Common myeloid progenitor, CD34-positive (primary cell): ENCODE data around the gene LPAR1.
"Not testable (repeated sequence)": the region's sequence is repeated elsewhere in the genome, so short reads cannot be mapped to it uniquely, and the experiment has no call there.

Experiments used
- CTCF ChIA-PET: fragments of 350-600 bp; sonication (Branson Sonifier 250); formaldehyde crosslinking; loops from one replicate; lab custom pipeline; 2021; ENCODE audit warnings: antibody characterized with exemption; lab: Charles Lee
- POLR2A ChIA-PET: fragments of 350-600 bp; sonication (Branson Sonifier 250); formaldehyde crosslinking; loops from one replicate; lab custom pipeline; 2021; ENCODE audit warnings: antibody characterized with exemption; lab: Charles Lee
- DNase-seq, 3 donors: peaks; one replicate each; pipeline versions ENCODE4 v3.0.0 to v3.0.0-alpha.2; 2013
- H3K27ac ChIP-seq, 2 experiments: 1 replicate in 1 of 2; 2 replicates in 1 of 2; pipeline ENCODE4 v1.7.0; 2013; ENCODE audit warnings: inconsistent platforms in 2 of 2, low read length in 2 of 2, mild to moderate bottlenecking in 2 of 2, low read depth in 1 of 2, moderate library complexity in 1 of 2; ENCODE audit not compliant: severe bottlenecking in 2 of 2, insufficient read depth in 1 of 2, poor library complexity in 1 of 2
- H3K27me3 ChIP-seq, 5 experiments: replicated peaks in 2 of 5; 1 replicate in 3 of 5; 2 replicates in 2 of 5; pipeline versions ENCODE4 v1.6.1 to v1.7.0; 2013; ENCODE audit warnings: low read length in 4 of 5, mild to moderate bottlenecking in 2 of 5, moderate library complexity in 2 of 5, inconsistent platforms in 1 of 5; ENCODE audit not compliant: insufficient read depth in 5 of 5, control insufficient read depth in 4 of 5
- H3K36me3 ChIP-seq, 4 experiments: 1 replicate in 2 of 4; 2 replicates in 2 of 4; pipeline versions ENCODE4 v1.6.1 to v1.7.0; 2013; ENCODE audit warnings: low read length in 3 of 4, control low read depth in 1 of 4, mild to moderate bottlenecking in 1 of 4; ENCODE audit not compliant: control insufficient read depth in 4 of 4, insufficient read depth in 4 of 4
- H3K4me1 ChIP-seq, 4 experiments: 1 replicate in 3 of 4; 2 replicates in 1 of 4; pipeline versions ENCODE4 v1.6.1 to v1.7.1; 2013; ENCODE audit warnings: low read length in 3 of 4, mild to moderate bottlenecking in 3 of 4, control low read depth in 1 of 4, inconsistent platforms in 1 of 4, moderate library complexity in 1 of 4; ENCODE audit not compliant: control insufficient read depth in 4 of 4, insufficient read depth in 4 of 4; ENCODE audit errors: control extremely low read depth in 1 of 4
- H3K4me3 ChIP-seq, 7 experiments: 1 replicate in 4 of 7; 2 replicates in 3 of 7; pipeline versions ENCODE4 v1.5.1 to v1.7.0; 2013; ENCODE audit warnings: mild to moderate bottlenecking in 7 of 7, low read length in 6 of 7, moderate library complexity in 6 of 7, inconsistent platforms in 2 of 7, low read depth in 2 of 7, control low read depth in 1 of 7; ENCODE audit not compliant: insufficient read depth in 4 of 7, control insufficient read depth in 1 of 7; ENCODE audit errors: extremely low read depth in 1 of 7
- H3K9me3 ChIP-seq, 5 experiments: 1 replicate in 4 of 5; 2 replicates in 1 of 5; pipeline versions ENCODE4 v1.6.1 to v1.7.1; 2013; ENCODE audit warnings: low read length in 4 of 5, mild to moderate bottlenecking in 2 of 5, inconsistent platforms in 1 of 5, low read depth in 1 of 5, moderate library complexity in 1 of 5; ENCODE audit not compliant: control insufficient read depth in 4 of 5, insufficient read depth in 2 of 5; ENCODE audit errors: control extremely low read depth in 1 of 5
- WGBS: methylation state at CpG from one replicate; pipeline ENCODE4 v1.1.5; 2013; ENCODE audit not compliant: insufficient coverage; 5-methylcytosine and 5-hydroxymethylcytosine counted together

LPAR1 gene

DNA sequence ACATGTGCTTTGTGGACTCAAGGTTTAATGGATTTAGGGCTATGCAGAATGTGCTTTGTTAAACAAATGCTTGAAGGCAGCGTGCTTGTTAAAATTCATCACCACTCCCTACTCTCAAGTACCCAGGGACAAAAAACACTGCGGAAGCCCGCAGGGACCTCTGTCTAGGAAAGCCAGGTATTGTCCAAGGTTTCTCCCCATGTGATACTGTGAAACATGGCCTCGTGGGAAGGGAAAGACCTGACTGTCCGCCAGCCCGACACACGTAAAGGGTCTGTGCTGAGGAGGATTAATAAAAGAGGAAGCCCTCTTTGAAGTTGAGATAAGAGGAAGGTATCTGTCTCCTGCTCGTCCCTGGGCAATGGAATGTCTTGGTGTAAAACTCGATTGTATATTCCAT lies 211.9 kb downstream of the LPAR1 start:
- H3K27ac ChIP-seq, POLR2A ChIA-PET, H3K4me3 ChIP-seq, CTCF ChIA-PET, H3K9me3 ChIP-seq, H3K36me3 ChIP-seq, DNase-seq, H3K27me3 ChIP-seq, H3K4me1 ChIP-seq: not testable (repeated sequence)
- WGBS, result 100% methylated on average over 2 of the region's 9 CpGs

DNA sequence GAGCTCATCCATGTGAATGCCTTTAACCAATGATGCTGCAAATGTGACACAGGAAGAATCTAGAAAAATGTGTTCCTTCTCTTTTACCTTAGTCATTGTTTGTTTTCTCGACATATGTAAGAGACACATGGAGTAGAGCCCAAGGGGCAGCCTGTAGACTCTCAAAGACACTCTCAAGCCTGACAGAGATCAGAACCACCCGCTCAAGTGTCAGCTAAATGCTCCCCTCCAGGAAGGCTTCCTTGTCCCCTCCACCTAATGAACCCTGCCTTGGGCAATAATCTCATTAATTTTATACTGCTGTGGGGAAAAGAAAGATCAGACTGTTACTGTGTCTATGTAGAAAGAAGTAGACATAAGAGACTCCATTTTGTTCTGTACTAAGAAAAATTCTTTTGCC lies 212.3 kb downstream of the LPAR1 start:
- ChIA-PET CTCF (no interaction called here), POLR2A (no interaction called here)
- Histone ChIP-seq H3K27ac (no peak overlapping the region), H3K36me3 (no peaks in the 10 kb centered on the region), H3K27me3 (no peaks in the 10 kb centered on the region), H3K4me1 (peaks cover 0 to 13% (median 4%) of the 10 kb centered on the region in 4 experiments), H3K4me3 (no peak overlapping the region), H3K9me3 (no peaks in the 10 kb centered on the region)
- no peak for DNase-seq
- 80% methylated on average over 1 of the region's 2 CpGs for WGBS

DNA sequence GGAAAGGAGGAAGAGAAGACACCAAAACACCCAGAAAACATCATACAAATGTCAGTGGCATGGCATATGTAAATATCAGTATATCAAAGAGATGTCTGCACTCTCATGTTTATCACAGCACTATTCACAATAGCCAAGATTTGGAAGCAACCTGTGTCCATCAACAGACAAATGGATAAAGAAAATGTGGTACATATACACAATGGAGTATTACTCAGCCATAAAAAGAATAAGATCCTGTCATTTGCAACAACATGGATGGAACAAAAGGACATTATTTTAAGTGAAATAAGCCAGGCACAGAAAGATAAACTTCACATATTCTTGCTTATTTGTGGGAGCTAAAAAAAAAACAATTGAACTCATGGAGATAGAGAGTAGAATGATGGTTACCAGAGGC lies 213.1 kb downstream of the LPAR1 start:
- CTCF ChIA-PET, H3K4me3 ChIP-seq, DNase-seq, POLR2A ChIA-PET, H3K27ac ChIP-seq, H3K36me3 ChIP-seq, H3K9me3 ChIP-seq, H3K27me3 ChIP-seq: not testable (repeated sequence)
- peaks cover 0 to 14% (median 4%) of the 10 kb centered on the region in 4 experiments for H3K4me1 ChIP-seq
